ENCODE measurements around the gene POLA1.

The POLA1 gene

DNA sequence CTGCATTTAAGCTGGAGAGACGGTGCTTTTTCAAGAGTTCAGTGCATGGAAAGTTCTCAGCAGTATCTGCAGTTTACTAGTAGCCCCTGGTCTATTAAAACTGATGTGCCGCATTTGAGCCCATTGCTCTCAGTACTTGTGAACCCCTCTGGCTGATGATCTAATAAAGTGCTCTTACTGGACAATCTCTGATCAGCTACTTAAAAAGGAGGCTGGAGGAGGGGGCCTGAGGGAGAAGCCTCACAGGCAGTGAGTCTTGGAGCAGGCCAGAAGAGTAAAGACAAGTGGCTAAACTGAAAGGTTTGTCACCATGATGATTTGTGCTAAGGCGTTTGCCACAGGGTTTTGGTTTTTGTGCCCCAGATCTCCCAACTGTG lies 183.6 kb downstream of the POLA1 start:
- TF ChIP-seq, protein P1, sequence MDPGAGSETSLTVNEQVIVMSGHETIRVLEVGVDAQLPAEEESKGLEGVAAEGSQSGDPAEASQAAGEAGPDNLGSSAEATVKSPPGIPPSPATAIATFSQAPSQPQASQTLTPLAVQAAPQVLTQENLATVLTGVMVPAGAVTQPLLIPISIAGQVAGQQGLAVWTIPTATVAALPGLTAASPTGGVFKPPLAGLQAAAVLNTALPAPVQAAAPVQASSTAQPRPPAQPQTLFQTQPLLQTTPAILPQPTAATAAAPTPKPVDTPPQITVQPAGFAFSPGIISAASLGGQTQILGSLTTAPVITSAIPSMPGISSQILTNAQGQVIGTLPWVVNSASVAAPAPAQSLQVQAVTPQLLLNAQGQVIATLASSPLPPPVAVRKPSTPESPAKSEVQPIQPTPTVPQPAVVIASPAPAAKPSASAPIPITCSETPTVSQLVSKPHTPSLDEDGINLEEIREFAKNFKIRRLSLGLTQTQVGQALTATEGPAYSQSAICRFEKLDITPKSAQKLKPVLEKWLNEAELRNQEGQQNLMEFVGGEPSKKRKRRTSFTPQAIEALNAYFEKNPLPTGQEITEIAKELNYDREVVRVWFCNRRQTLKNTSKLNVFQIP (CRISPR knock-in tag; IDR thresholded peaks at IDR 0.05; ENCODE audit: borderline replicate concordance, low read depth), result no peak
- TF ChIP-seq ZNF70 (CRISPR knock-in tag; IDR thresholded peaks at IDR 0.05) (no peak), TCF4 (CRISPR knock-in tag; IDR thresholded peaks at IDR 0.05; ENCODE audit: borderline replicate concordance) (no peak), RARB (CRISPR knock-in tag; IDR thresholded peaks at IDR 0.05) (no peak), ESRRG (CRISPR knock-in tag; IDR thresholded peaks at IDR 0.05) (no peak), PPARA (CRISPR knock-in tag; IDR thresholded peaks at IDR 0.05; ENCODE audit: borderline replicate concordance) (no peak), ZNF565 (CRISPR knock-in tag; conservative IDR thresholded peaks at IDR 0.05; ENCODE audit: low read depth) (no peak), ZFP30 (CRISPR knock-in tag; IDR thresholded peaks at IDR 0.05) (no peak)
- TF ChIP-seq, protein P2, sequence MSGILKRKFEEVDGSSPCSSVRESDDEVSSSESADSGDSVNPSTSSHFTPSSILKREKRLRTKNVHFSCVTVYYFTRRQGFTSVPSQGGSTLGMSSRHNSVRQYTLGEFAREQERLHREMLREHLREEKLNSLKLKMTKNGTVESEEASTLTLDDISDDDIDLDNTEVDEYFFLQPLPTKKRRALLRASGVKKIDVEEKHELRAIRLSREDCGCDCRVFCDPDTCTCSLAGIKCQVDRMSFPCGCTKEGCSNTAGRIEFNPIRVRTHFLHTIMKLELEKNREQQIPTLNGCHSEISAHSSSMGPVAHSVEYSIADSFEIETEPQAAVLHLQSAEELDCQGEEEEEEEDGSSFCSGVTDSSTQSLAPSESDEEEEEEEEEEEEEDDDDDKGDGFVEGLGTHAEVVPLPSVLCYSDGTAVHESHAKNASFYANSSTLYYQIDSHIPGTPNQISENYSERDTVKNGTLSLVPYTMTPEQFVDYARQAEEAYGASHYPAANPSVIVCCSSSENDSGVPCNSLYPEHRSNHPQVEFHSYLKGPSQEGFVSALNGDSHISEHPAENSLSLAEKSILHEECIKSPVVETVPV (CRISPR knock-in tag; IDR thresholded peaks at IDR 0.05), result no peak
- ATAC-seq, result no peak

DNA sequence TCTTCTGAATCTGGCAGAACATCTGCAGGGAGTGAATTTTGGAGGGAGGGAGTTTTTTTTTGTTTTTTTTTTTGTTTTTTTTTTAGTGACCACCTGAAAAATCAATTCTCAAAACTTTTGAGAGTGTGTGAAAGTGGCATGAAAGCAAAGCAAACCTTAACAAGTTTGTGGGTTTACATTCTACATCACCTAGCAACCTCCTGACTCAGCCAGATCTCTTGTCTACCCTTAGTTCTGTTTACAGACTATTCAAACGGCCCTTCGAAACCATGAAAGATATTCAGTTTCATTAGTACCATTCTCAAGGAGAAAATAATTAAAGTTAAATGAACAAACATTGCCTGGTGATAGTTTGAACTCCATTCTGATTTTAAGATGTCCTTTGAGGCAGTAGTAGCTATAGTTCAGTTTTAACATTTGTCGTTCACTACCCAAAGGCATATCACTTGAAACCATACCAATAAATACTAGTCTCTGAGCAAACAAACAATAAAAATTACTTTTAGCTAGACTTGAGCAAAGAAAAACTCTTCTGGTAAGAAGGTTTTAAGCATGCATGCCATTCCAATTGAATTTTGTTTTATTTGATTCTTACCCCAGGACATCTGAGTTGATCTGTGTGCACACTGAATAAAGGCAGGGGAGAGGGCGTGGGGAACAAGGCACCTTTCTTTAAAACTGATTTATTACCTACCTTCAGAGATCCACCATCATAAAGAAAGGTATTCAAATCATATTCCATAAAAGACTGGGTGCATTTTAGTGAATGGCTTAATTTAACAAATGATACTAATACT lies 184.3 kb downstream of the POLA1 start:
- TF ChIP-seq BACH2 (CRISPR knock-in tag; IDR thresholded peaks at IDR 0.05; ENCODE audit: borderline replicate concordance), result no peak
- no peak for TF ChIP-seq GLIS3 (CRISPR knock-in tag; IDR thresholded peaks at IDR 0.05)
- TF ChIP-seq PPARA (CRISPR knock-in tag; IDR thresholded peaks at IDR 0.05; ENCODE audit: borderline replicate concordance), result no peak
- no peak for TF ChIP-seq CSDC2 (CRISPR knock-in tag; IDR thresholded peaks at IDR 0.05)
- no peak for TF ChIP-seq ZFP3 (CRISPR knock-in tag; IDR thresholded peaks at IDR 0.05)
- TF ChIP-seq, protein P3, sequence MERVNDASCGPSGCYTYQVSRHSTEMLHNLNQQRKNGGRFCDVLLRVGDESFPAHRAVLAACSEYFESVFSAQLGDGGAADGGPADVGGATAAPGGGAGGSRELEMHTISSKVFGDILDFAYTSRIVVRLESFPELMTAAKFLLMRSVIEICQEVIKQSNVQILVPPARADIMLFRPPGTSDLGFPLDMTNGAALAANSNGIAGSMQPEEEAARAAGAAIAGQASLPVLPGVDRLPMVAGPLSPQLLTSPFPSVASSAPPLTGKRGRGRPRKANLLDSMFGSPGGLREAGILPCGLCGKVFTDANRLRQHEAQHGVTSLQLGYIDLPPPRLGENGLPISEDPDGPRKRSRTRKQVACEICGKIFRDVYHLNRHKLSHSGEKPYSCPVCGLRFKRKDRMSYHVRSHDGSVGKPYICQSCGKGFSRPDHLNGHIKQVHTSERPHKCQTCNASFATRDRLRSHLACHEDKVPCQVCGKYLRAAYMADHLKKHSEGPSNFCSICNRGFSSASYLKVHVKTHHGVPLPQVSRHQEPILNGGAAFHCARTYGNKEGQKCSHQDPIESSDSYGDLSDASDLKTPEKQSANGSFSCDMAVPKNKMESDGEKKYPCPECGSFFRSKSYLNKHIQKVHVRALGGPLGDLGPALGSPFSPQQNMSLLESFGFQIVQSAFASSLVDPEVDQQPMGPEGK (CRISPR knock-in tag; IDR thresholded peaks at IDR 0.05; ENCODE audit: borderline replicate concordance), result no peak
- TF ChIP-seq ZNF565 (CRISPR knock-in tag; conservative IDR thresholded peaks at IDR 0.05; ENCODE audit: low read depth), result no peak
- no peak for TF ChIP-seq ESRRG (CRISPR knock-in tag; IDR thresholded peaks at IDR 0.05)
- no peak for TF ChIP-seq ZFP30 (CRISPR knock-in tag; IDR thresholded peaks at IDR 0.05)
- TF ChIP-seq, protein P4, sequence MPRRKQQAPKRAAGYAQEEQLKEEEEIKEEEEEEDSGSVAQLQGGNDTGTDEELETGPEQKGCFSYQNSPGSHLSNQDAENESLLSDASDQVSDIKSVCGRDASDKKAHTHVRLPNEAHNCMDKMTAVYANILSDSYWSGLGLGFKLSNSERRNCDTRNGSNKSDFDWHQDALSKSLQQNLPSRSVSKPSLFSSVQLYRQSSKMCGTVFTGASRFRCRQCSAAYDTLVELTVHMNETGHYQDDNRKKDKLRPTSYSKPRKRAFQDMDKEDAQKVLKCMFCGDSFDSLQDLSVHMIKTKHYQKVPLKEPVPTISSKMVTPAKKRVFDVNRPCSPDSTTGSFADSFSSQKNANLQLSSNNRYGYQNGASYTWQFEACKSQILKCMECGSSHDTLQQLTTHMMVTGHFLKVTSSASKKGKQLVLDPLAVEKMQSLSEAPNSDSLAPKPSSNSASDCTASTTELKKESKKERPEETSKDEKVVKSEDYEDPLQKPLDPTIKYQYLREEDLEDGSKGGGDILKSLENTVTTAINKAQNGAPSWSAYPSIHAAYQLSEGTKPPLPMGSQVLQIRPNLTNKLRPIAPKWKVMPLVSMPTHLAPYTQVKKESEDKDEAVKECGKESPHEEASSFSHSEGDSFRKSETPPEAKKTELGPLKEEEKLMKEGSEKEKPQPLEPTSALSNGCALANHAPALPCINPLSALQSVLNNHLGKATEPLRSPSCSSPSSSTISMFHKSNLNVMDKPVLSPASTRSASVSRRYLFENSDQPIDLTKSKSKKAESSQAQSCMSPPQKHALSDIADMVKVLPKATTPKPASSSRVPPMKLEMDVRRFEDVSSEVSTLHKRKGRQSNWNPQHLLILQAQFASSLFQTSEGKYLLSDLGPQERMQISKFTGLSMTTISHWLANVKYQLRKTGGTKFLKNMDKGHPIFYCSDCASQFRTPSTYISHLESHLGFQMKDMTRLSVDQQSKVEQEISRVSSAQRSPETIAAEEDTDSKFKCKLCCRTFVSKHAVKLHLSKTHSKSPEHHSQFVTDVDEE (CRISPR knock-in tag; IDR thresholded peaks at IDR 0.05), result no peak
- no peak for TF ChIP-seq TOX (CRISPR knock-in tag; IDR thresholded peaks at IDR 0.05; ENCODE audit: borderline replicate concordance)
- no peak for TF ChIP-seq RARB (CRISPR knock-in tag; IDR thresholded peaks at IDR 0.05)
- TF ChIP-seq TCF4 (CRISPR knock-in tag; IDR thresholded peaks at IDR 0.05; ENCODE audit: borderline replicate concordance), result no peak
- TF ChIP-seq, protein P1 (CRISPR knock-in tag; IDR thresholded peaks at IDR 0.05; ENCODE audit: borderline replicate concordance, low read depth), result no peak
- no peak for TF ChIP-seq ZNF70 (CRISPR knock-in tag; IDR thresholded peaks at IDR 0.05)
- no peak for TF ChIP-seq SNAI2 (CRISPR knock-in tag; IDR thresholded peaks at IDR 0.05)
- TF ChIP-seq, protein P5, sequence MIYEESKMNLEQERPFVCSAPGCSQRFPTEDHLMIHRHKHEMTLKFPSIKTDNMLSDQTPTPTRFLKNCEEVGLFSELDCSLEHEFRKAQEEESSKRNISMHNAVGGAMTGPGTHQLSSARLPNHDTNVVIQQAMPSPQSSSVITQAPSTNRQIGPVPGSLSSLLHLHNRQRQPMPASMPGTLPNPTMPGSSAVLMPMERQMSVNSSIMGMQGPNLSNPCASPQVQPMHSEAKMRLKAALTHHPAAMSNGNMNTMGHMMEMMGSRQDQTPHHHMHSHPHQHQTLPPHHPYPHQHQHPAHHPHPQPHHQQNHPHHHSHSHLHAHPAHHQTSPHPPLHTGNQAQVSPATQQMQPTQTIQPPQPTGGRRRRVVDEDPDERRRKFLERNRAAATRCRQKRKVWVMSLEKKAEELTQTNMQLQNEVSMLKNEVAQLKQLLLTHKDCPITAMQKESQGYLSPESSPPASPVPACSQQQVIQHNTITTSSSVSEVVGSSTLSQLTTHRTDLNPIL (CRISPR knock-in tag; IDR thresholded peaks at IDR 0.05; ENCODE audit: low read depth), result no peak
- no peak for TF ChIP-seq OSR1 (CRISPR knock-in tag; IDR thresholded peaks at IDR 0.05)
- TF ChIP-seq ARNTL (CRISPR knock-in tag; IDR thresholded peaks at IDR 0.05; ENCODE audit: borderline replicate concordance, low read depth), result no peak
- TF ChIP-seq, protein P2 (CRISPR knock-in tag; IDR thresholded peaks at IDR 0.05), result no peak
- ATAC-seq, result no peak
